ENCODE data around the gene PRKCE.

DNA sequence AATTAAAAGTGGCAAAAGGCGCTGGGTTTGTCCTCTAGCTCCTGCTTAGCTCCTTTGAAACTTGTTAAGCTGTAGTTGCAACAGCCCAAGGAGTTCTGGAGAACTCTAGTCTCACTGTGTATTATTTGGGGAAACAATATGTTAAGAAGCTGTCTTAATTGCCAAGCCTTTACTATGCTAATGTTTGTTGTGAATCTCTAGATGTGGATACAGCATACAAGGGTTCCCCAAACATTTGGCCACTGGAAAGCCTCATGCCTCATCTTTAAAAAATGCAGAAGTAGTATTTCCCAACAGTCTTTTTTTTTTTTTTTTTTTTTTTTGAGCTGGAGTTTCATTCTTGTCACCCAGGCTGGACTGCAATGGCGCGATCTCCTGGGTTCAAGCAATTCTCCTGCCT is 236.7 kb downstream of the PRKCE start:
- TF ChIP-seq POLR2AphosphoS5 (IDR thresholded peaks at IDR 0.05; ENCODE audit: low read depth, low read length) (no peak), POLR2A (IDR thresholded peaks at IDR 0.05; ENCODE audit: low read depth, low read length) (no peak)
